GM12872 (cell line): Measurements from ENCODE around the gene GPC6.

Experiments
- TF ChIP-seq, protein P1 (sequence below): IDR thresholded peaks from 3 replicates; pipeline ENCODE4 v1.5.1; 2011; ENCODE audit warnings: low read depth, mild to moderate bottlenecking, low read length, moderate library complexity; ENCODE audit not compliant: insufficient read depth

Gene GPC6

DNA sequence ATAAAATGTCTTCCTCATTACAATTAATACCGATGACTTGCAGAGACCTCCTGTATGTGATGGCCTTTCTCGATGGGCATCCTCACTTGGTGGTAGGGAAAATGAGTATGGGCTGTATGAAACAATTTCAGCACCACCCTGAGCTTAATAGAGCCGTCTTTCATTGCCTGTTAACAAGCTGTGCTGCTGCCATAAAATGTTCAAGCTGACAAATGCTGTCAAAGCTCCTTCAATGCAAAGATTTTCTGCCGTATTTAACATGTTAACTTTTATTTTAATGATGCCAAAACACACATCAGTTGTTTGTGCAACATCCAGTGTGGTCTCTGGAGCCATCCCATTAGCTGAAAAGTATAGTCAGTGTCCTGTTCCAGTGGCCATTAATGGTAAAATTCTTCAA is 110.1 kb downstream of the GPC6 start:
- TF ChIP-seq, protein P1, sequence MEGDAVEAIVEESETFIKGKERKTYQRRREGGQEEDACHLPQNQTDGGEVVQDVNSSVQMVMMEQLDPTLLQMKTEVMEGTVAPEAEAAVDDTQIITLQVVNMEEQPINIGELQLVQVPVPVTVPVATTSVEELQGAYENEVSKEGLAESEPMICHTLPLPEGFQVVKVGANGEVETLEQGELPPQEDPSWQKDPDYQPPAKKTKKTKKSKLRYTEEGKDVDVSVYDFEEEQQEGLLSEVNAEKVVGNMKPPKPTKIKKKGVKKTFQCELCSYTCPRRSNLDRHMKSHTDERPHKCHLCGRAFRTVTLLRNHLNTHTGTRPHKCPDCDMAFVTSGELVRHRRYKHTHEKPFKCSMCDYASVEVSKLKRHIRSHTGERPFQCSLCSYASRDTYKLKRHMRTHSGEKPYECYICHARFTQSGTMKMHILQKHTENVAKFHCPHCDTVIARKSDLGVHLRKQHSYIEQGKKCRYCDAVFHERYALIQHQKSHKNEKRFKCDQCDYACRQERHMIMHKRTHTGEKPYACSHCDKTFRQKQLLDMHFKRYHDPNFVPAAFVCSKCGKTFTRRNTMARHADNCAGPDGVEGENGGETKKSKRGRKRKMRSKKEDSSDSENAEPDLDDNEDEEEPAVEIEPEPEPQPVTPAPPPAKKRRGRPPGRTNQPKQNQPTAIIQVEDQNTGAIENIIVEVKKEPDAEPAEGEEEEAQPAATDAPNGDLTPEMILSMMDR: no peak

DNA sequence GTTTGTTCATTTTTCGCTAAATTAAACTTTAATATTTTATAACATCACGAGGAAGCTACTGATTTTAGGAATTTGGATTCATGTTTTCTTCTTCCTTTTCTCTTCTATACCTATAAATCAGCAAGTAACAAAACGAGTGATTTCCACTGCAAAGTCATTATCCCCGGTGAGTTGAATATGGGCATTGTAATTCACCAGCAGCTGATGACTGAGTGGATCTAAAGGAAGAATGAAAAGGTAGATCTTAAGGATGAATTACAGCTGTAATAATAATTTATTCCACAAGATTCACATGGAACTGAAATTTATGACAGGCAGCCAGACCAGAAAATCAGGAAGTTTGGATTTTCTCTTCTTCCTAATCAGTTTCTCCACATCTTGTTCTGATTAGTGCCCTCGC is 111.4 kb downstream of the GPC6 start:
- TF ChIP-seq, protein P1: no peak

DNA sequence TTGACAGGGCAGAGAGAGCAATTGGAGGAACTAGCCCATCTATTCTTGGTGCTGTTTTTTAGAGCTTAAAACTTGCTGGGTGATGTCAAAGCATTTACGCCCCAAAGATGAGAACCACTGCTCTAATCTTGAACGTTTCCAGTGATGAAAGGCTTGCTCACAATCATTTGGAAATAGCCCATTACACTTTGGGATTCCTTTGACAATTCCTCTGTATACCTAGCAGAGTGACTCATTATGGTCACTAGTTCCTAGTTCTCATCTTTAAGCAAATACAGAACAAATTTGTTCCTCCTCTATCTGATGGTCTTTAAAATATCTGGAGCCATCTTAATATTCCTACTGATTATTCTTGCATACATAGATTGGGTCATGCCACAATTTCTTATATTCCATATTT is 112.3 kb downstream of the GPC6 start:
- TF ChIP-seq, protein P1: no peak

DNA sequence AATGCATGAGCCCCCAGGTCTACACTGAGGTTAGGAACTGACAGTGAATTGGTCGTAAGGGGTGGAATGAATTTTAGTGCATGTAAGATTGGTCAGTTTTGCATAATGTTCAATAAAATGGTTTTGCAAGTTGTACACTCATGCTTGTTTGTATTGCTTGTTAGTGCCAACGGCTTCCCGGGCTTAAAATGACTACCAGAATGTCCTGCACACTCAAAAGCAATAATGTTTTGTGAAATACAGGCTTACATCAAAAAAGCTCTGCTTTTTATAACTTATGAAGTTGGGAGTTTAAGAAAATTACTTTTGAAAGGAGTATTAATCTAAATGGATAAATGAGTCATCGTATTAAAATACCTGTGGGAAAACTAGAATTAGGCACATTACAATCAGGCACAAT is 112.9 kb downstream of the GPC6 start:
- TF ChIP-seq, protein P1: no peak

DNA sequence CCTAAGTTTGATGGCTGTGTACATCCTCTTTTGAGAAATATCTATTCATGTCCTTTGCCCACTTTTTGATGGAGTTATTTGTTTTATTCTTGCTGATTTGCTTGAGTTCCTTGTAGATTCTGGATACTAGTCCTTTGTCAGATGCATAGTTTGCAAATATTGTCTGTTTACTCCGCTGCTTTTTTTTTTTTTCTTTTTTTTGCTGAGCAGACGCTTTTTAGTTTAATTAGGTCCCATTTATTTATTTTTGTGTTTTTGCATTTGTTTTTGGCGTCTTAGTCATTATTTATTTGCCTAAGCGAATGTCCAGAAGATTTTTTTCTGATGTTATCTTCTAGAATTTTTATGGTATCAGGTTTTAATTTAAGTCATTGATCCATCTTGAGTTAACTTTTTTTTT is 114.9 kb downstream of the GPC6 start:
- TF ChIP-seq, protein P1: no peak

DNA sequence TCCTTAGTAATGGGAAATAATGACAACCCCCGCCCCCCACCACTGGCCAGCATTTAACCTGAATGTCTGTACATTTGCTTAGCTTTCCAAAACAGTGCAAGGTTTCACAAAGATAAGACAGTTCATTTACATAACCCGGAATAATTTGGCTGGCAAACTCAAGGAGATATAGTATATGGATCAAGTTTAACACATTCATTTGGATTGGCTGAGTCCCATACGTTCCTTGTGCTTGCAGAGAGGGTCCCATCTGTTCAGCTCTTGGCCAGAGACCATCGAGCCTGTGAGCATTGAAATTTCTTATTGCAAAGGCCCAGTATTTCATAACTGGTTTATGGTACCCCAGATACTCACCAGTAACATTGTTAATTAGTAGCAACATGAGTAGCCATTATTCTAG is 116.5 kb downstream of the GPC6 start:
- TF ChIP-seq, protein P1: no peak

DNA sequence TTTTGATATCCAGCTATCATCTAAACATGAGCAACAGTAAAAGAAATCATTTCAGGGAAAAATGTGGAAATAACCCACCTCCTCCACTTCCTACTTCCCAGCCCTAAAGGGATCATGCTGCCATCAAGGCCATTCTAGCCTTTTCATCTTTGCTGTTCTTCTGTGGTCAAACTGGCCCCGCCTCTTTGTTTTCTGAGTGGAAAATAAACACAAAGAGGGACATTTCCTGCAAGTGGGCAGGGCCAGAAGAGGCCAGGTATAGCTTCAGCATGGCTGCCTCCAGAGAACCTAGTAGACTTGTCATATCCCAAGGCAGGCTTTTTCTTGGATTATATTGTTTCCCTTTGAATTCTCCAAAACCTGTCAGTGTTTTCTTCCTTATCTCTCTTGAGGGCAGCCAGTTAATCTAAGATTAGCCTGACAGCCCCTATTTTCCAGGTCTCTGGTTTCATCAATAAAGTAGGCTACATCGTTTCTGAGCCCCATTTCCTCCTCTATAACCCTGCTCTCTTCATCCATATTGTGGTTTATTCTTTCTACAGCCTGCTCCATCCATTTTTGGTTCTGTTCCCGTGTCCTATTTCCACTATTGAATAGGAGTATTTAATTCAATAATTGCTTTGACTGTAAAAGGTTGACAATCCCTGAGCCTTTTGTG is 117.6 kb downstream of the GPC6 start:
- TF ChIP-seq, protein P1: no peak

DNA sequence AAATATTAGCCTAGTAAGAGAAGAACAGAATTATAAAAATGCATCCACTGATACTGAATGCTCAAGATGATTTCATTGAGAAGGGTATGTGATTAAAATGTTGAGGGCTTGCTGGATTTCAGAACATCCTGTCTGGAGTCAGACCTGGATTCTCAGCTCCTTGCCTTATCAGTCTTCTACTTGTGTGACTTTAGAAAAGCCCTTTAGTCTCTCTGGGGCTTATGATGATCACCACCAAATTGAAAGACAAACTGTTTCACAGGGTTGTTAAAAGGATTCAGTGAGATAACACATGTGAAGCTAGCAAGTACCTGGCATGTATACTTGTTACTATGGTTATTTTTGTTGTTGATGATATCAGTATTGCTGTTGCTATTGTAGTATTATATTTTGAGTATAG is 118.4 kb downstream of the GPC6 start:
- TF ChIP-seq, protein P1: no peak
